Fibroblast of lung (primary cell): ENCODE data around the gene PDIA2. TPM values are rescaled to one million over a fixed set of nuclear protein-coding genes. Genes with fewer than 3 reads are reported as not detected.

ENCODE experiments used
- DNase-seq, 2 donors: peaks; one replicate each; pipeline versions ENCODE4 v3.0.0 to v3.0.0-alpha.2; 2010; ENCODE audit warnings: low read depth in 2 of 2
- H2AFZ ChIP-seq: 2 replicates; pipeline ENCODE4 v1.5.1; 2012; ENCODE audit warnings: low read length, control low read depth, inconsistent platforms
- H3K27ac ChIP-seq: 2 replicates; pipeline ENCODE4 v1.5.1; 2011; ENCODE audit warnings: low read length, control low read depth; ENCODE audit not compliant: insufficient read depth
- H3K27me3 ChIP-seq: 2 replicates; pipeline ENCODE4 v1.5.1; 2011; ENCODE audit warnings: mild to moderate bottlenecking, low read length; ENCODE audit not compliant: control insufficient read depth, insufficient read depth
- H3K36me3 ChIP-seq: 2 replicates; pipeline ENCODE4 v1.5.1; 2011; ENCODE audit warnings: low read length; ENCODE audit not compliant: control insufficient read depth, insufficient read depth
- H3K4me1 ChIP-seq: 2 replicates; pipeline ENCODE4 v1.5.1; 2011; ENCODE audit warnings: low read length; ENCODE audit not compliant: control insufficient read depth, insufficient read depth; ENCODE audit errors: extremely low read depth
- H3K4me2 ChIP-seq: 2 replicates; pipeline ENCODE4 v1.5.1; 2011; ENCODE audit warnings: low read length, control low read depth; ENCODE audit not compliant: insufficient read depth; ENCODE audit errors: extremely low read depth
- H3K4me3 ChIP-seq, 4 experiments: fragments of 200-600 bp in 1 of 4; sonication (generic) in 1 of 4; replicated peaks in 1 of 4; 2 replicates each; pipeline ENCODE4 v1.5.1; 2011 to 2016; ENCODE audit warnings: low read length in 4 of 4, low read depth in 3 of 4, mild to moderate bottlenecking in 3 of 4, control low read depth in 2 of 4, inconsistent platforms in 1 of 4, mixed read lengths in 1 of 4; ENCODE audit not compliant: insufficient read depth in 1 of 4; ENCODE audit errors: control extremely low read depth in 1 of 4
- H3K79me2 ChIP-seq: 2 replicates; pipeline ENCODE4 v1.5.1; 2012; ENCODE audit warnings: mild to moderate bottlenecking, low read length, inconsistent platforms; ENCODE audit not compliant: control insufficient read depth, insufficient read depth
- H3K9ac ChIP-seq: 2 replicates; pipeline ENCODE4 v1.5.1; 2011; ENCODE audit warnings: mild to moderate bottlenecking, low read length, control low read depth; ENCODE audit not compliant: insufficient read depth
- H3K9me3 ChIP-seq: 2 replicates; pipeline ENCODE4 v1.5.1; 2012; ENCODE audit warnings: low read depth, low read length; ENCODE audit not compliant: control insufficient read depth, insufficient read depth
- H4K20me1 ChIP-seq: 2 replicates; pipeline ENCODE4 v1.5.1; 2011; ENCODE audit warnings: low read length; ENCODE audit not compliant: control insufficient read depth, insufficient read depth; ENCODE audit errors: extremely low read depth
- CTCF ChIP-seq, 2 donors: IDR thresholded peaks in 1 of 2; conservative IDR thresholded peaks in 1 of 2; 1 replicate in 1 of 2; 2 replicates in 1 of 2; pipeline ENCODE4 v1.5.1; 2011 to 2012; ENCODE audit warnings: low read length in 2 of 2, control low read depth in 1 of 2, inconsistent platforms in 1 of 2, low read depth in 1 of 2, mild to moderate bottlenecking in 1 of 2
- EZH2 ChIP-seq: IDR thresholded peaks from 2 replicates; pipeline ENCODE4 v1.5.1; 2012; ENCODE audit warnings: low read length, control low read depth, mild to moderate bottlenecking; ENCODE audit errors: missing control alignments
- polyA plus RNA-seq, 2 donors: library from polyadenylated mRNA; depleted of rRNA in 1 of 2; stranded (reverse) in 1 of 2; unstranded in 1 of 2; fragments of >200 nt; gene quantifications; 2 replicates each; pipeline ENCODE4 v1.2.1, GENCODE V29; 2011 to 2012; ENCODE audit warnings: missing spikeins in 1 of 2
- total RNA-seq: library from RNA; depleted of rRNA; stranded (reverse); fragments of >200 nt; gene quantifications from 2 replicates; pipeline ENCODE4 v1.2.1, GENCODE V29; 2014

PDIA2 gene
- total and polyA plus RNA-seq, 2 donors (not counting 1 experiment from before 2014, with no cell fraction given) = 0.06 to 0.33 TPM

DNA sequence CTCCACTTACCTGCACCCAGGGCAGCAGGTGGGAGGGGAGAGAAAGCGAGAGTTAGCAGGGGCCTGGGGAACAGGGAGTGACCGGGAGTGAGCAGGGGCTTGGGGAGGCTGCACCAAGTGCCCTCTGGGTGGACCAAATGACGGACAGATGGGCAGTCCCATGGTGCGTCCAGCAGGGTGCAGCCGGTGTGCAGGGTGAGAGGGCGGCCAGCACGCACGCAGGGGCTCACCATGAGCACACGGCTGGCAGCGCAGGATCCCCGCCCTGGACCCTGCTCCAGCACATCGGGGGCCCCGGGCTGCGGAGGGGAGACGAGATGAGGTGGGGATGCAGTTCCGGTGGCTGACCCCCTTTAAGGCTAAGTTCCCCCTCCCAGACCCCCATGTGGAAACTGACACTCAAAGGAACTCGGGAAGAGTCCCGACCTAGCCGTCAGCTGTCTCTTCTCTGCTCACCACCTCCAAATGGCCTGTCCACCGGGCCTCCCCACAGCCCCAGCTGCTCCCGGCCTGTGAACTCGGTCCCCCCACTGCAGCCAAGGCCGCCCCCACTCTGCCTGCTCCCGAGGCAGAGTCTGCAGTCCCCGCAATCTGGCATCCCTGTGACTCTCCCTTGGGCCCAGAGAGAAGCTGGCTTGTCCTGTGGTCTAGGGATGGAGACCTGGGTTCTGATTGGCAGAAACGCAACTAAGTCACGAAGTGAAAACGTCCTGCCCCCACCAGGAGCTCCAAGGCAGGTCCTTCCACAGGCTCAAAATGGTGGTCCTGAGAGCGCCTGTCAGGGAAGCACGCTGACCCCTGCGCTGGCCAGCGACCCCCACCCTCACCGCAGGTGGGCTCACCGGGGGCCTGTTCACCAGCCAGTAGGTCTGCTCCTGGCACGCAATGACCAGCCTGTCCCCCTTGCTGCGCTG, 10.1 kb upstream of the PDIA2 start:
- H3K36me3 ChIP-seq = no peaks in the 10 kb centered on the region
- H3K4me1 ChIP-seq = no peaks in the 10 kb centered on the region
- DNase-seq = no peak
- no peaks in the 10 kb centered on the region for H4K20me1 ChIP-seq
- no peak for TF ChIP-seq EZH2
- TF ChIP-seq CTCF (conservative IDR thresholded peaks at IDR 0.05 in 1 of 2, IDR thresholded peaks at IDR 0.05 in 1 of 2; ENCODE audit: low read depth in 1 of 2, low read length in 2 of 2) = no peak
- H3K4me3 ChIP-seq = no peak overlapping the region
- peaks cover 3% of the 10 kb centered on the region for H3K27me3 ChIP-seq
- H3K27ac ChIP-seq = no peak overlapping the region
- H3K9me3 ChIP-seq = no peaks in the 10 kb centered on the region
- H3K79me2 ChIP-seq = no peaks in the 10 kb centered on the region
- no peak overlapping the region for H3K4me2 ChIP-seq
- no peak overlapping the region for H3K9ac ChIP-seq
- no peak overlapping the region for H2AFZ ChIP-seq

- H3K79me2 ChIP-seq = no peaks in the 10 kb centered on the region
- TF ChIP-seq EZH2 (no peak), CTCF (conservative IDR thresholded peaks at IDR 0.05 in 1 of 2, IDR thresholded peaks at IDR 0.05 in 1 of 2; ENCODE audit: low read depth in 1 of 2, low read length in 2 of 2) (no peak)
- H3K27me3 ChIP-seq = peaks cover 3% of the 10 kb centered on the region
- H3K36me3 ChIP-seq = no peaks in the 10 kb centered on the region
- no peak overlapping the region for H3K4me2 ChIP-seq
- H3K4me1 ChIP-seq = no peaks in the 10 kb centered on the region
- H4K20me1 ChIP-seq = no peaks in the 10 kb centered on the region
- no peak overlapping the region for H3K9ac ChIP-seq
- no peaks in the 10 kb centered on the region for H3K9me3 ChIP-seq
- H3K4me3 ChIP-seq = no peak overlapping the region
- H2AFZ ChIP-seq = no peak overlapping the region
- no peak for DNase-seq
- no peak overlapping the region for H3K27ac ChIP-seq
Observed at GRCh38 chr16:273547-274421, 9.2 kb upstream of the PDIA2 start.

DNA sequence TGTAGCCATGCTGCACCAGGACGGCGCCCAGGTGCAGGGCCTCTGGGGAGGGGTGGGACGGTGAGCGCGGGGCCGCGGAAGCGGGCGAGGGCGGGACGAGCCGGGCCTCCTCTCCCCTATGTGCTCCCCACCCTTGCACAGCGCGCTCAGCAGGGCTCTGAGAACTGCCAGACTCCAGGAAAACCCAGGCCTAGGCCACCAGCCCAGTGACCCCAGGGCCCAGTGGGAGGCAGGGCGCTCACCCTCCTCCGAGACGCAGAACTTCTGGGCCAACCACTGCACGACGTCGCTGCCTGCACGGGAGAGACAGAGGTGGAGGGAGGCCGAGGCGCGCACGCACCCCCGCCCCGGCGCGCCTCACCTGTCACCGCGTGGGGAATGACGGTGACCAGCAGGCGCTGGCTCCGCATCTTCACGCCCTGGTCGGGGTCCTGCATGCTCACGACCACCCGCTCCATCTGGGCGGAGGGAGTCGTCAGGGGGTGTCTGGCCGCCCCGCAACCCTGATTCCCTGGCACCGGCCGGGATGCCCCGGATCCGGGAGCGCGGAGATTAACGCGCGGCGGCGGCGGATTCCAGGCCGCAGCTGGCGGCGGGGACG, 7.8 kb upstream of the PDIA2 start:
- no peak overlapping the region for H3K27ac ChIP-seq
- H3K4me1 ChIP-seq = no peaks in the 10 kb centered on the region
- no peaks in the 10 kb centered on the region for H3K36me3 ChIP-seq
- H3K9ac ChIP-seq = no peak overlapping the region
- no peak for DNase-seq
- peak overlapping the region; percentile 68 for H3K4me2 ChIP-seq
- H3K79me2 ChIP-seq = no peaks in the 10 kb centered on the region
- peak overlapping the region; percentile 14 to 57 (median 28) for H3K4me3 ChIP-seq
- no peak for TF ChIP-seq CTCF (conservative IDR thresholded peaks at IDR 0.05 in 1 of 2, IDR thresholded peaks at IDR 0.05 in 1 of 2; ENCODE audit: low read depth in 1 of 2, low read length in 2 of 2)
- TF ChIP-seq EZH2 = no peak
- no peaks in the 10 kb centered on the region for H4K20me1 ChIP-seq
- no peaks in the 10 kb centered on the region for H3K9me3 ChIP-seq
- peak overlapping the region; percentile 57 for H2AFZ ChIP-seq
- H3K27me3 ChIP-seq = peaks cover 3% of the 10 kb centered on the region
